ENCODE measurements around the gene RASSF8. TPM values are rescaled to one million over a fixed set of nuclear protein-coding genes. Genes with fewer than 3 reads are reported as not detected.

RASSF8 gene
- total and polyA plus RNA-seq, 2 experiments from 2014 or later = 11.5 to 30.6 TPM

- TF ChIP-seq POLR2AphosphoS5 (IDR thresholded peaks at IDR 0.05; ENCODE audit: low read depth) (no peak), ZNF114 (CRISPR knock-in tag; IDR thresholded peaks at IDR 0.05) (no peak), REST (IDR thresholded peaks at IDR 0.05; ENCODE audit: unreplicated experiment) (no peak), EZH2phosphoT487 (IDR thresholded peaks at IDR 0.05; ENCODE audit: unreplicated experiment) (no peak), NANOG (IDR thresholded peaks at IDR 0.05; ENCODE audit: borderline replicate concordance) (no peak), JUNB (IDR thresholded peaks at IDR 0.05; ENCODE audit: unreplicated experiment) (no peak), ZNF331 (CRISPR knock-in tag; IDR thresholded peaks at IDR 0.05; ENCODE audit: low read depth) (no peak), STAT1 (IDR thresholded peaks at IDR 0.05; ENCODE audit: unreplicated experiment) (no peak)
- no peaks in the 10 kb centered on the region for H3K36me3 ChIP-seq (ENCODE audit: insufficient read depth)
- no peaks in the 10 kb centered on the region for H4K20me1 ChIP-seq (replicated peaks; ENCODE audit: insufficient read depth)
- H3K9me2 ChIP-seq (ENCODE audit: insufficient read depth) = no peaks in the 10 kb centered on the region
- no peak overlapping the region for H3K4me2 ChIP-seq
- Mint-ChIP-seq H3K27me3 (ENCODE audit: insufficient read depth, low read depth, poor library complexity) (no peaks in the 10 kb centered on the region), H3K4me3 (no peak overlapping the region), H3K9me3 (no peaks in the 10 kb centered on the region), H3K27ac (no peak overlapping the region), H3K36me3 (ENCODE audit: low read depth) (no peaks in the 10 kb centered on the region), H3K4me1 (peaks cover 18% of the 10 kb centered on the region)
- no peak overlapping the region for H3K4me3 ChIP-seq
- DNase-seq (ENCODE audit: low spot score) (no peak), ATAC-seq (no peak)
- H3K27me3 ChIP-seq (ENCODE audit: insufficient read depth) = no peaks in the 10 kb centered on the region
- H2AFZ ChIP-seq = no peak overlapping the region
- no peak overlapping the region for H3K27ac ChIP-seq (ENCODE audit: low read depth)
- no peaks in the 10 kb centered on the region for H3K79me2 ChIP-seq (replicated peaks; ENCODE audit: insufficient read depth)
- H3F3A ChIP-seq (replicated peaks; ENCODE audit: low read depth) = no peaks in the 10 kb centered on the region
- peaks cover 14% of the 10 kb centered on the region for H3K4me1 ChIP-seq (ENCODE audit: insufficient read depth)
Measured at GRCh38 chr12:26065451-26065850, 107.0 kb downstream of the RASSF8 start.

DNA sequence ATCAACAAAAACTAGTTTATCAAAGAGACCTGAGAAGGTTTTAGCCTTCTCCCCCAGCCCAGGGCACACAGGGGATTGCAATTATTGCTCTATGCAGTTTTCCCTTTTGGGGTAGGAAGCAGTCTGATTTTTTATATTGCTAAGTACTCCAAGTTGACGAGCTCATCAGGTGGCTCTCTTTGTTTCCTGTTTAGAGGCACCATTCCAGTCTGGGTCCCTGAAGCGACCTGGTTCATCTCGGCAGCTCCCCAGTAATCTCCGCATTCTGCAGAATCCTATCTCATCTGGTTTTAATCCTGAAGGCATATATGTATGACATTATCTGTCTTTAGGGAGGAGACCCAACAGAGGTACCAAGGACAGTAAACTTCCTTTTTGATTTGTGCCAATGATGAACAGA lies 110.0 kb downstream of the RASSF8 start:
- peak; percentile 67 for ATAC-seq
- Mint-ChIP-seq H3K36me3 (ENCODE audit: low read depth) (no peaks in the 10 kb centered on the region), H3K27ac (0 out of 2 replicates have a peak overlapping the region, but pooled peaks have one; percentile 11), H3K27me3 (ENCODE audit: insufficient read depth, low read depth, poor library complexity) (no peaks in the 10 kb centered on the region), H3K9me3 (no peaks in the 10 kb centered on the region), H3K4me1 (peaks cover 18% of the 10 kb centered on the region), H3K4me3 (no peak overlapping the region)
- peak; percentile 35 for DNase-seq (ENCODE audit: low spot score)
- no peaks in the 10 kb centered on the region for H3K36me3 ChIP-seq (ENCODE audit: insufficient read depth)
- peaks cover 14% of the 10 kb centered on the region for H3K4me1 ChIP-seq (ENCODE audit: insufficient read depth)
- no peaks in the 10 kb centered on the region for H3K79me2 ChIP-seq (replicated peaks; ENCODE audit: insufficient read depth)
- no peaks in the 10 kb centered on the region for H4K20me1 ChIP-seq (replicated peaks; ENCODE audit: insufficient read depth)
- no peak overlapping the region for H2AFZ ChIP-seq
- peak overlapping the region; percentile 46; the same call in 1 of the 2 replicates for H3K27ac ChIP-seq (ENCODE audit: low read depth)
- H3K4me3 ChIP-seq = no peak overlapping the region
- no peak overlapping the region; the same call in 1 of the 2 replicates for H3K4me2 ChIP-seq
- H3K27me3 ChIP-seq (ENCODE audit: insufficient read depth) = no peaks in the 10 kb centered on the region
- TF ChIP-seq CREB1 (CRISPR knock-in tag; IDR thresholded peaks at IDR 0.05; ENCODE audit: low read depth) = no peak
- no peak for TF ChIP-seq NANOG (IDR thresholded peaks at IDR 0.05; ENCODE audit: borderline replicate concordance)
- no peak for TF ChIP-seq ZNF462 (CRISPR knock-in tag; IDR thresholded peaks at IDR 0.05)
- TF ChIP-seq, protein P1, sequence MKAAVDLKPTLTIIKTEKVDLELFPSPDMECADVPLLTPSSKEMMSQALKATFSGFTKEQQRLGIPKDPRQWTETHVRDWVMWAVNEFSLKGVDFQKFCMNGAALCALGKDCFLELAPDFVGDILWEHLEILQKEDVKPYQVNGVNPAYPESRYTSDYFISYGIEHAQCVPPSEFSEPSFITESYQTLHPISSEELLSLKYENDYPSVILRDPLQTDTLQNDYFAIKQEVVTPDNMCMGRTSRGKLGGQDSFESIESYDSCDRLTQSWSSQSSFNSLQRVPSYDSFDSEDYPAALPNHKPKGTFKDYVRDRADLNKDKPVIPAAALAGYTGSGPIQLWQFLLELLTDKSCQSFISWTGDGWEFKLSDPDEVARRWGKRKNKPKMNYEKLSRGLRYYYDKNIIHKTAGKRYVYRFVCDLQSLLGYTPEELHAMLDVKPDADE (IDR thresholded peaks at IDR 0.05) = no peak
- no peaks in the 10 kb centered on the region for H3F3A ChIP-seq (replicated peaks; ENCODE audit: low read depth)
- no peaks in the 10 kb centered on the region for H3K9me2 ChIP-seq (ENCODE audit: insufficient read depth)
